ENCODE measurements around the gene PRSS3.

DNA sequence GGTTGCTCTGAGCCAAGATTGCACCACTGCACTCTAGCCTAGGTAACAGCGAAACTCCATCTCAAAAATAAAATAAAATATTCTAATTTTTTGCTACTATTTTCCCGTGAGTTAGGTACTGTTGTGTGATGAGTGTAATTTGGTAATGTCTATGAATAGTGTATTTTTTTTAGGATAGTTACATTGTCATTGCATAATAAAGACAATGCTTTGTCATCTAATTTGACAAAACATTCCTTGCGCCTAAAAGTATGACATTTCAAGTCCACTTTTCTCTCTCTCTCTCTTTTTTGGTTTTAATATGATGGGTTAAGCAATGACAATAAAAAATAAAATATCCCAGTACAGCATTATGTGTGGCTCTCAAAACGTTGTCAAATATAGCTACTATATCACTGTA, 50.9 kb downstream of the PRSS3 start:
- no peak for TF ChIP-seq POLR2A (IDR thresholded peaks at IDR 0.05; ENCODE audit: low read depth, low read length)
- TF ChIP-seq POLR2AphosphoS5 (IDR thresholded peaks at IDR 0.05; ENCODE audit: low read depth, low read length), result no peak
- no peak for TF ChIP-seq TAF1 (IDR thresholded peaks at IDR 0.05; ENCODE audit: low read depth, low read length)

Measured in GM12891 (cell line).